HG03103 (cell line): Measurements from ENCODE around the gene KIF1B.
A peak's percentile ranks its signal among the peaks of the same experiment; 100 is the strongest.

Experiments
- ATAC-seq: cut with Tn5 transposase; IDR thresholded peaks from one replicate; pipeline ENCODE4 v1.9.1; 2021; ENCODE audit warnings: low read depth; ENCODE audit not compliant: unreplicated experiment

KIF1B gene

DNA sequence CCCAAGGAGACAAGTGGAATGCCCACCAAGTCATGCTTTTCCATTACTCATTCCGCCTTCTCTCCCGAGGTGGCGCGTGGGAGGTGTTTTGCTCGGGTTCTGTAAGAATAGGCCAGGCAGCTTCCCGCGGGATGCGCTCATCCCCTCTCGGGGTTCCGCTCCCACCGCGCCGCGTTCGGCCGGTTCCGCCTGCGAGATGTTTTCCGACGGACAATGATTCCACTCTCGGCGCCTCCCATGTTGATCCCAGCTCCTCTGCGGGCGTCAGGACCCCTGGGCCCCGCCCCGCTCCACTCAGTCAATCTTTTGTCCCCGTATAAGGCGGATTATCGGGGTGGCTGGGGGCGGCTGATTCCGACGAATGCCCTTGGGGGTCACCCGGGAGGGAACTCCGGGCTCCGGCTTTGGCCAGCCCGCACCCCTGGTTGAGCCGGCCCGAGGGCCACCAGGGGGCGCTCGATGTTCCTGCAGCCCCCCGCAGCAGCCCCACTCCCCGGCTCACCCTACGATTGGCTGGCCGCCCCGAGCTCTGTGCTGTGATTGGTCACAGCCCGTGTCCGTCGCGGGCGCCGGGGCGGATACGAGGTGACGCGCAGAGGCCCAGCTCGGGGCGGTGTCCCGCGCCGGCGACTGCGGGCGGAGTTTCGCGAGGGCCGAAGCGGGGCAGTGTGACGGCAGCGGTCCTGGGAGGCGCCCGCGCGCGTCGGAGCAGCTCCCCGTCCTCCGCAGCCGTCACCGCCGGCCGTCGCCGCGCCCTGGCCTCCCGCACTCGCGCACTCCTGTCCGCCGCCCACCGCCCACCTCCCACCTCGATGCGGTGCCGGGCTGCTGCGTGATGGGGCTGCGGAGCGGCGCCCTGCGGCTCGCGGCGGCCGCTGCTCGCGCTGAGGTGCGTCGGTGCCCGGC lies at the start of gene KIF1B:
Gene KIF1B (plus strand): TSS at position 666 of the 906 bp plus-strand sequence. CDS start 21,759 bp downstream, outside the sequence.
- peak; percentile 97 for ATAC-seq

- no peak for ATAC-seq
Measured at GRCh38 chr1:10160907-10161490, 49.4 kb upstream of the KIF1B start.

DNA sequence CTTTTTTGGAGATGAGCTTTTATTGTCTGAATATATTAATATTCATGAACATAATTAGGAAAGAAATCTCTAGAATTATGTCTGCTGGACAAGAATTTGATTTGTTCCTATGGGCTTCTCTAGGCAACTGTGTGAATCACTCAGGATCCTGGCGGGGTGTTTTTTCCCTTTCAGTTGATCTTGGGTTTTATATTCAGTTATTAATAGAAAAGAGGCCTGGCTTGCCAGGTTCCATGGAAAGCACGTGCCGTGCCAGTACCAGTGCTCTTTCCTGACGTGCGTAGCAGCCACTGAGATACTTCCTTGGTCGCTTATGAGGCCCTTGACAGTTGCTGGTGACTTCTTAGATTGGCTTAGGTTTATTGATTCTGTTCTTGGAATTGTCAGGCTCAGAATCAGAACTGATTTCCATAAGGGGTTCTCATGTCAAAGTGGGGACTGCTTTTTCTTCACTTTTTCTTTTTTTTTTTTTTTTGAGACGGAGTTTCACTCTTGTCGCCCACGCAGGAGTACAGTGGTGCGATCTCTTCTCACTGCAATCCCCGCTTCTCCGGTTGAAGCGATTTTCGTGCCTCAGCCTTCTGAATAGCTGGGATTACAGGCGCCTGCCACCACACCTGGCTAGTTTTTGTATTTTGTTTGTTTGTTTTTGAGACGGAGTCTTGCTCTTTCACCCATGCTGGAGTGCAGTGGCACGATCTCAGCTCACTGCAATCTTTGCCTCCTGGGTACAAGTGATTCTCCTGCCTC lies 48.7 kb upstream of the KIF1B start:
- no peak for ATAC-seq

DNA sequence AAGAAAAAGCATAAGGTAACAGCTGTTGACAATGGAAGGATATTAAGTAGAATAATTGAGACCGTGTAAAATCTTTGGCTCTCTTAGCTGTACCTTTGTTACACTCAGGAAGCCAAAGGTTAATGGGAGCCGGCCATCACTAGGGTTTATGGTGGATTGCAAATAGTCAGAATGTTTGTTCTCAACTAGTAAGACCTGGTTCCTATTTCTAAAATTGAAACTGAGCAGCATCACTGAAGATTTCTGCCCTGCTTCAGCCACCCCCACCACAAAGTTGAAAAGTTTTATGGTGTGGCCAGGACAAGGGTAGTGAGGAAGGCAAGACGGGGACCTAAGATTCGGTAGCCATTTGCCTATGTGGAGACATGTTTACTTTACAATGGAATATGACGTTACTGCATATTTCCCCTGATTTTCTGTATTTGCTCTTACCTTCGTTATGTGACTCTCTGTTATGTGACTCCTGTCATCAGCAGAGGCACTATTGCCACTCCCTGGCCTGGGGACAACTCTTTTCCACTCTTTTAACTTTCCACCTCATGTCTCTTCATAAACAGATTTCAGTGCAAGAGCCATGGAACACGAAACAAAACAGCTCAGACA lies 41.4 kb upstream of the KIF1B start:
- ATAC-seq = no peak

DNA sequence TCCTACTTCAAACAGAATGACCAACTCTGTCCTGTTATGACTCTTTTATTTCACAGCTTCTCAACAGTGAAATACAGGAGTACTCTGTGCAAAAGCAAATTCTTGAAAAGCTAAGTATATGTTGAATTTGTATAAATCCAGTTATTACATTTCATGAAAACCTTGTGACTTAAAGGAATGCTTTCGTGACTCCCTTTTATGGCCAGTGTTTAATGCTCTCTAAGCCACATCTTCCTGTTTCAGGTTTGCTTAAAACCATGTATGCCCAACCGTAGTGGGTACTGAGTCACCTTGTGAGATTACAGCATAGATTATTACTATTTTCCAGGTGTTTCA lies 40.2 kb upstream of the KIF1B start:
- ATAC-seq = no peak

DNA sequence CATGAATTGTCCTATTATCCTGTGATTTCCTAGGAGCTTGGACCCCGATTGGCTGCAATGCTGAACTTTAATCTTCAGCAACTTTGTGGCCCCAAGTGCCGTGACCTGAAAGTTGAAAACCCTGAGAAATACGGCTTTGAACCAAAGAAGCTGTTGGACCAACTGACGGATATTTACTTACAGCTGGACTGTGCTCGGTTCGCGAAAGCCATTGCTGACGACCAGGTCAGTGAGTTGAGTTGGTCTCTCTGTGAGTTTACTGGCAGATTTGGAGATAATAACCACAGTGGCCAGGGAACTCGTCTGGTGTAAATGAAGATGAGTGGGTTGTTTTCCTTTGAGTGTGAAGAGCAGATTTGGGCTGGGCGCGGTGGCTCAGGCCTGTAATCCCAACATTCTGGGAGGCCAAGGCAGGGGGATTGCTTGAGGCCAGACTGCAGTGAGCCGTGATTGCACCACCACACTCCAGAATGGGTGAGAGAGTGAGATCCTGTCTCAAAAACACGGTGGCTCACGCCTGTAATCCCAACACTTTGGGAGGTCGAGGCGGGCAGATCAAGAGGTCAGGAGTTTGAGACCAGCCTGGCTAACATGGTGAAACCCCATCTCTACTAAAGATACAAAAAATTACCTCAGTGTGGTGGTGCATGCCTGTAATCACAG lies 39.1 kb upstream of the KIF1B start:
- no peak for ATAC-seq

DNA sequence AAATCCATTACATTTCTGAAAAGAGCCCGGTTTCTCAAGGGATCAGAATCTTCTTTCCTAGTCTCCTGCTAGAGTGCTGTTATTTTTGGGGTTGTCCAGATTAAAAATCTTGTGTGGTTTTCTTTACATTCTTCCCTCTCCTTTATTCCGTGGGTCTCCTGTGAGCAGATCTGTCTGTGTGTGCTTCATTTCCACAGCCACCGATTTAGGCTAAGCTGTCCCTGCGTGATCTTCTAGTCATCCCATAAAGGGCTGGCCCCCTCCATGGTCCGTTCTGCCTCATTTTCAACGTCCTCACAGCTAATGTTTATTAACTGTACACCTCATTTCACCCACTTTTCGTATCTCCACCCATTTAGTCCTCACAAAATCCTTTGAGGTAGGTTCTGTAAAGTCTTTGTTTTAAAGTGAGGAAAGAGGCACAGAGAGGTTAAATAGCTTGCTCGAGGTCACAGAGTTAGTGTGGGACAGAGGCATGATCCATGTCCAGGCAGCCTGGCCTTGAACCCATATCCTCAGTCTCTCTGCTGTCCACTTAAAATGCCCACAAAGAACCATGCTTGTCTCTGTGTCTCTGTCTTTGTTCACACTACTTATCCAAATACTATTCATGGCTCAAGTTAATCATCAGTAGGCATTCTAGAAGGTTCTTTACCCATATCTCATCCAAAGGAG lies 38.2 kb upstream of the KIF1B start:
- ATAC-seq = no peak

DNA sequence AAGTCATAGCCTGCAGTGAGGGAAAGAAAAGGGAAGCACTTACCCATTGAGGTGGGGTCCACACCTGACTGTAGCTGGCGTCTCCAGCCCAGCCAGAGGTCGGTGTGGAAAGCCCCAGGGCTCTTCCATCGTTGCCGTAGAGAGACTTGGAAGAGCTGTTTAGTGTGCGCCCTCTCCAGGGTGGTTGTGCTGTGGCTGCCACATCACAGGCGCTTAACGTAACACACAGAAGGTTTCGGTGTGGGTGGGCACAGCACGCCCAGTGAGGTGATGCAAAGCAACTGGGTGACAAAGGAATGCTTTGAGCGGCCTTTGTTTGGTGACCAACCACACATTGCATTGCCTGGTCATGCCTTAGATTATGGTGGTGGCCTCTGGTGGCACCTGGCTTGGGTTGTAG lies 36.8 kb upstream of the KIF1B start:
- ATAC-seq = no peak

DNA sequence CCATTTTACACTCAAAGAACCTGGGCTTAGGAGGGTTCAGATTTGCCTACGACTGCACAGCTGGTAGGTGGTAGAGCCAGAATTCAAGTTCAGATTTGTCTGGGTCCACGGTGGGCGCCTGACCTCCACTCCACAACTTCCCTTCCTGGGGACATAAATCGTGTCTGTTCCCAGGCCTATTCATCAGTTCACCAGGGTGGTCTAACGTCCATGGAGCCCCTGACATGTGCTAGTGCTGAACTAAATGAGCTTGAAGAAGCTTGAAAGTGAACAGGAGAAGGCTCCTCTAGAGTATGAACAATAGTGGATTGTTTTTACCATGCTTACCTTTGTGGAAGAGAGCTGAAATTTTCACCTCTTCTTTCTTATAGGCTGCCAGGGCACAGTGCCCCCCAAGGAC lies 32.5 kb upstream of the KIF1B start:
- no peak for ATAC-seq

DNA sequence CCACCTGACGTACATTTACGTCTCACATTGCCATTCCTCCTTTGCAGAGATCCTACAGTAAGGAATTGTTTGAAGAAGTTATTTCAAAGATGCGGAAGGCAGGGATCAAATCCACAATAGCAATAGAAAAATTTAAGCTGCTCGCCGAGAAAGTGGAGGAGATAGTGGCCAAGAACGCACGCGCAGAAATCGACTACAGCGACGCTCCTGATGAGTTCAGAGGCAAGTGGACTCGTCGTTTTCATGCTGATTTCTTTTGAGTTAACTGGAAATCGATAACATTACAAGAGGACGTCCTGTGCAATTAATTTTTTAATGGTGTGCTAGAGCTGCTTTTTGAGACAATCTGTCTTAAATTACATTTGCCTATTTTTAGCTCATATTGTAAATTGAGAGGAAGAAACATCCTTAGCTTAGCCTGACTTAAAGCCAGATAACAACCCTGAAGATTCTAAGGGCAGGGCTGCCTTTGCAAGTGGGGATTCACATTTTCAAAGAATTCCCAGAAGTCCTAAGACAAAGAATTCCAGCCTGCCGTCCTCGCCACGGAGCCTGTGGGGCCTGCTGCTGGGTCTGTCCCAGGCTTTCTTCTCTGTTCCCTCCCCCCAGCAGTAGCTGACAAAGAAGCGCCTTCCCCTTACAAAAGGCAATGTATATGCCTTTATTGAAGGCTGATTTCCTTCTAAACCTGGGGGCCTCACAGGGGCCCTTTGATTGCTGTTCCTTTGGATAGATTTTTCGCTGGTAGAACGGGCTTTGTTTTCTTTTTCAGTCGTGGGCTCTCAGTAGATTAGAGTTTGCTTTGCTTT lies 31.6 kb upstream of the KIF1B start:
- ATAC-seq = no peak

GRCh38 chr1:10179406-10180091 lies 30.8 kb upstream of the KIF1B start:
- ATAC-seq = no peak

DNA sequence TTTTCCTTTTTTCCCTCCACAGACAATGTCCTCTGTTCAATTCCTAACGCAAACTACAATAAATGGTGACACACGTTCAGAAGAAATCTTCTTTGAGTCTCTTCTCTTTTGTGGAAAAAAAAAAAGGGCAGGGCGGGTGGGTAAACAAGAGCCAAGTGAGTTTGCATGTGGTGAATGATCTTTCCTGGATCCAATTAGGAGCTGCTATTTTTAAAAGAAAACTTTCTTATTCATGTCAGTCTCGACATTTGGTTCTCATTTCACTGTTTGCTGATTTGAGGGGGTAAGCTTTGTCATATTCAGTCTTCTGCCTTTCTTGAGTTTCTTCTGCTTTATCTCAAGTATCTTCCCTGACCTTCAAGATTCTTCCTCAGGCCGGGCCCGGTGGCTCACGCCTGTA lies 29.2 kb upstream of the KIF1B start:
- ATAC-seq = no peak

GRCh38 chr1:10185759-10186158 lies 24.6 kb upstream of the KIF1B start:
- no peak for ATAC-seq

- ATAC-seq = no peak
Measured at GRCh38 chr1:10186331-10187025, 23.9 kb upstream of the KIF1B start.

GRCh38 chr1:10187026-10187334 lies 23.4 kb upstream of the KIF1B start:
- ATAC-seq = no peak

- no peak for ATAC-seq
Measured at GRCh38 chr1:10188133-10188650, 22.2 kb upstream of the KIF1B start.

DNA sequence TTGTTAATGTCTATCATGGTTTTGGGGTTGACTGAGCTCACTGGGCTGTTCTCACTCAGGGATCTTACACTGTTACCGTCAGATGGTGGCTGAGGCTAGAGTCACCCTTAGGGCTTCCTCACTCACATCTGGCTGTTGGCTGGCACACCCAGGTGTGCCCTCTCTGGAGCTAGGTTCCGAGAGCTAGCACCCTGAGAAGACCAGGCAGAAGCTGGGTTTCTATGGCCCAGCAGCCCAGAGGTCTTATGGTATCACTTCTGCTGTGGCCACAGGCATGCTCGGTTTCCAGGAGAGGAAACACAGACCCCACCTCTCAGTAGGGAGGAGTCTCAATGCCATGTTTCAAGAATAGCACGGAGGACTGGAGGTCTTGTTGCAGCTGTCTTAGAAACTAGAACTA lies 20.7 kb upstream of the KIF1B start:
- no peak for ATAC-seq

- ATAC-seq = no peak
Measured at GRCh38 chr1:10192263-10192662, 18.1 kb upstream of the KIF1B start.
